NCI-H446 treated with DMSO at 0.1 percent for 48 hours (cell line): ENCODE results near the gene GLT8D1.
"Not testable (repeated sequence)": the region's sequence is repeated elsewhere in the genome, so short reads cannot be mapped to it uniquely, and the experiment has no call there.

Source experiments
- DNase-seq: peaks from one replicate; lab custom pipeline; 2025; lab: John Stamatoyannopoulos, UW

Gene GLT8D1

GRCh38 chr3:52705688-52706686 lies at the start of gene GLT8D1, which contains the start of gene SPCS1:
Gene GLT8D1 (minus strand): TSS chr3:52705791. CDS start chr3:52700460, 5,331 bp downstream.
Gene SPCS1 (plus strand): TSS chr3:52706106. CDS start chr3:52706247, 141 bp downstream.
- peak; percentile 40 for DNase-seq

GRCh38 chr3:52754373-52754772 lies 48.8 kb upstream of the GLT8D1 start:
- no peak for DNase-seq

GRCh38 chr3:52752045-52752660 lies 46.6 kb upstream of the GLT8D1 start:
- DNase-seq: no peak

- DNase-seq: no peak
These were observed 38.1 kb upstream of the GLT8D1 start for GRCh38 chr3:52743721-52744120.

- no peak for DNase-seq
These were observed 37.6 kb upstream of the GLT8D1 start for GRCh38 chr3:52743152-52743551.

GRCh38 chr3:52742418-52743041 lies 36.9 kb upstream of the GLT8D1 start:
- DNase-seq: no peak

GRCh38 chr3:52739730-52740129 lies 34.1 kb upstream of the GLT8D1 start:
- DNase-seq: no peak

- no peak for DNase-seq
These were observed 27.8 kb upstream of the GLT8D1 start for GRCh38 chr3:52733256-52733891.

- DNase-seq: no peak
These were observed 26.0 kb upstream of the GLT8D1 start for GRCh38 chr3:52731590-52731989.

GRCh38 chr3:52730681-52731080 lies 25.1 kb upstream of the GLT8D1 start:
- no peak for DNase-seq

GRCh38 chr3:52728753-52729152 lies 23.2 kb upstream of the GLT8D1 start:
- not testable (repeated sequence) for DNase-seq

GRCh38 chr3:52724511-52724910 lies 18.9 kb upstream of the GLT8D1 start:
- DNase-seq: no peak

- no peak for DNase-seq
These were observed 18.3 kb upstream of the GLT8D1 start for GRCh38 chr3:52723935-52724334.

- DNase-seq: no peak
These were observed 16.9 kb upstream of the GLT8D1 start for GRCh38 chr3:52722491-52722890.

- DNase-seq: no peak
These were observed 16.1 kb upstream of the GLT8D1 start for GRCh38 chr3:52721730-52722008.

GRCh38 chr3:52721002-52721729 lies 15.6 kb upstream of the GLT8D1 start:
- DNase-seq: no peak

GRCh38 chr3:52719618-52720017 lies 14.0 kb upstream of the GLT8D1 start:
- DNase-seq: no peak

- no peak for DNase-seq
These were observed 10.2 kb upstream of the GLT8D1 start for GRCh38 chr3:52715714-52716305.

GRCh38 chr3:52714335-52715302 lies 9.0 kb upstream of the GLT8D1 start:
- DNase-seq: no peak
